IMR-90 (cell line): ENCODE results near the gene WDCP.

ENCODE experiments used
- BHLHE40 ChIP-seq: fragments of 150-350 bp; IDR thresholded peaks from 2 replicates; pipeline ENCODE4 v1.6.1; 2016; ENCODE audit warnings: mild to moderate bottlenecking, low read depth, low read length
- CEBPB ChIP-seq: IDR thresholded peaks from 2 replicates; pipeline ENCODE4 v1.6.1; 2012; ENCODE audit warnings: low read depth, low read length, improper control_type of control experiment
- ELK1 ChIP-seq: fragments of 150-350 bp; IDR thresholded peaks from 2 replicates; pipeline ENCODE4 v1.6.1; 2016; ENCODE audit warnings: low read depth, mild to moderate bottlenecking, low read length, moderate library complexity, borderline replicate concordance
- MAFK ChIP-seq: IDR thresholded peaks from 2 replicates; pipeline ENCODE4 v1.6.1; 2012; ENCODE audit warnings: low read depth, low read length, improper control_type of control experiment
- MXI1 ChIP-seq: IDR thresholded peaks from 2 replicates; pipeline ENCODE4 v1.6.1; 2012; ENCODE audit warnings: low read depth, mild to moderate bottlenecking, low read length, moderate library complexity, borderline replicate concordance
- NFE2L2 ChIP-seq: fragments of 150-350 bp; IDR thresholded peaks from 2 replicates; pipeline ENCODE4 v1.6.1; 2016; ENCODE audit warnings: low read depth, mild to moderate bottlenecking, low read length
- POLR2A ChIP-seq: IDR thresholded peaks from 2 replicates; pipeline ENCODE4 v1.6.1; 2012; ENCODE audit warnings: mild to moderate bottlenecking, low read depth, low read length
- RAD21 ChIP-seq: IDR thresholded peaks from 2 replicates; pipeline ENCODE4 v1.6.1; 2012; ENCODE audit warnings: low read length, improper control_type of control experiment
- RCOR1 ChIP-seq: IDR thresholded peaks from 2 replicates; pipeline ENCODE4 v1.6.1; 2012; ENCODE audit warnings: mild to moderate bottlenecking, low read length, improper control_type of control experiment; ENCODE audit not compliant: insufficient replicate concordance
- SMC3 ChIP-seq: fragments of 150-350 bp; IDR thresholded peaks from 2 replicates; pipeline ENCODE4 v1.6.1; 2016; ENCODE audit warnings: low read depth, mild to moderate bottlenecking, antibody characterized with exemption, low read length, moderate library complexity
- USF2 ChIP-seq: fragments of 150-350 bp; IDR thresholded peaks from 2 replicates; pipeline ENCODE4 v1.6.1; 2017; ENCODE audit warnings: mild to moderate bottlenecking, antibody characterized with exemption, low read length, low read depth
- TF ChIP-seq, protein P1 (sequence below): conservative IDR thresholded peaks from 2 replicates; pipeline ENCODE4 v1.5.1; 2012; ENCODE audit warnings: mild to moderate bottlenecking, low read depth, low read length, improper control_type of control experiment

GRCh38 chr2:24038786-24039499 is 8.2 kb downstream of the WDCP start:
- TF ChIP-seq MXI1 (no peak), POLR2A (no peak), SMC3 (no peak), CEBPB (no peak), BHLHE40 (no peak), USF2 (no peak), MAFK (no peak), ELK1 (no peak), NFE2L2 (no peak), RCOR1 (no peak), RAD21 (no peak)
- TF ChIP-seq, protein P1, sequence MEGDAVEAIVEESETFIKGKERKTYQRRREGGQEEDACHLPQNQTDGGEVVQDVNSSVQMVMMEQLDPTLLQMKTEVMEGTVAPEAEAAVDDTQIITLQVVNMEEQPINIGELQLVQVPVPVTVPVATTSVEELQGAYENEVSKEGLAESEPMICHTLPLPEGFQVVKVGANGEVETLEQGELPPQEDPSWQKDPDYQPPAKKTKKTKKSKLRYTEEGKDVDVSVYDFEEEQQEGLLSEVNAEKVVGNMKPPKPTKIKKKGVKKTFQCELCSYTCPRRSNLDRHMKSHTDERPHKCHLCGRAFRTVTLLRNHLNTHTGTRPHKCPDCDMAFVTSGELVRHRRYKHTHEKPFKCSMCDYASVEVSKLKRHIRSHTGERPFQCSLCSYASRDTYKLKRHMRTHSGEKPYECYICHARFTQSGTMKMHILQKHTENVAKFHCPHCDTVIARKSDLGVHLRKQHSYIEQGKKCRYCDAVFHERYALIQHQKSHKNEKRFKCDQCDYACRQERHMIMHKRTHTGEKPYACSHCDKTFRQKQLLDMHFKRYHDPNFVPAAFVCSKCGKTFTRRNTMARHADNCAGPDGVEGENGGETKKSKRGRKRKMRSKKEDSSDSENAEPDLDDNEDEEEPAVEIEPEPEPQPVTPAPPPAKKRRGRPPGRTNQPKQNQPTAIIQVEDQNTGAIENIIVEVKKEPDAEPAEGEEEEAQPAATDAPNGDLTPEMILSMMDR, result no peak
